ELR (cell line): ENCODE results near the gene GXYLT1.

ENCODE experiments used
- DNase-seq: peaks from one replicate; pipeline ENCODE4 v3.0.0-alpha.2; 2015; ENCODE audit warnings: low read depth

GXYLT1 gene

DNA sequence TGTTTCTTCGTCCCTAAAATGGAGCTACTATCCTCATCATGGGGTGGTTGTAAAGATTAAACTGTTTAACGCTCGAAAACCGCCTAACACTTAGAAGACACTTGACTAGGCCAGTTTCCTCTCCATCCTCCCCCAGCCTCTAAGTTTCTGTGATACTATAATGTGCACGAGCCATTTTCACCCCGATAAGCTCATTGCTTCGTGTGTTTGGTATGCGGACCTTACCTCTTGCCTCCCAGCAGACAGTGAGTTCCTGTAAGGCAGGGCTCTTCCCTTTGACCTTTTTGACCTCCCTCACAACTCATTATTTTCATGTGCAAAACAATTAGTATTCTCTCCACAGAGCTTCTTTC lies 499 bp upstream of the GXYLT1 start:
- DNase-seq: peak; percentile 37

DNA sequence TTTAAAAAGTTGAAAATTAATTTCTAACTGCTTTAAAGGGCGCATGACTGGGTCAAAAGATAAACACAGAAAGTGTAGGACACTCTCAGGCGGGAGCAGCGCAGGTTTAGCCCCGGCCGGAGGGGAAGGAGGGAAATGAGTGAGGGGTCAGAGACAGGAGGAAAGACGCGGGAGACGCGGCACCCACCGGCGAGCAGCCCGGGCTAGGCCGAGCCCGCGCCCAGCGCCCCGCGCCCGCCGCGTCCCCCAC lies 591 bp downstream of the GXYLT1 start:
- peak; percentile 36 for DNase-seq

DNA sequence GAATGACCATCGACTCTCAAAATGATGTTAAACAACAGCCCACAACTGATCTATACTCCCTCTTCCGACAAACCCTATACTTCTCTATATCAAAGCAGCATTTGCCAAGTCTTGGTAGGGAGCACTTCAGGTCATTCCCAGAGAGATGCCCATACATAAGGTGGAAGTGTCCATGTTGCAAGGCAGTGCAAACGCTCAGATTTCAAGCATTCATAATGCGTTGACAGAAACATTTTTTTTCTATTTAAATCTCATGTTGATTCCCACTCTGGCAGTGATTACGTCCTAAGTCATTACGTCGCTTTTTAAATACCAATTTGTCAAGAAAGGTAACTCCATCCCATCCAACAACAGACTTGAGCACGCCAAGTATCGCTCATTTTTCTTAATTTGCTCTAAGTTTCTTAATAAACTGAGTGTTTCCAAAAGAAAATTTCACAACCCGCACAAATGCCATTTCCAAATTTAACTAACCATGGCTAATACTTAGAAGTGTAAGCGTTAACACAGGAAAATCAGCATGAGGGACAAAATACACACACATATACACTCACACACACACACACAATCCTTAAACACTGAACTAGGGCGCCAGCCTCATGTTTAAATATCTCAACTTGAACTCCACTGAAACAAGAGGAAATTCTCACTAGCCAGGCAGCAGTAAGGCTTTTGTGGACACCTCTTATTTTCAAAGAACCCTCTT lies 1.1 kb downstream of the GXYLT1 start:
- DNase-seq: peak; percentile 33

- DNase-seq: no peak
These were observed 2.6 kb downstream of the GXYLT1 start for GRCh38 chr12:42141981-42142606.

DNA sequence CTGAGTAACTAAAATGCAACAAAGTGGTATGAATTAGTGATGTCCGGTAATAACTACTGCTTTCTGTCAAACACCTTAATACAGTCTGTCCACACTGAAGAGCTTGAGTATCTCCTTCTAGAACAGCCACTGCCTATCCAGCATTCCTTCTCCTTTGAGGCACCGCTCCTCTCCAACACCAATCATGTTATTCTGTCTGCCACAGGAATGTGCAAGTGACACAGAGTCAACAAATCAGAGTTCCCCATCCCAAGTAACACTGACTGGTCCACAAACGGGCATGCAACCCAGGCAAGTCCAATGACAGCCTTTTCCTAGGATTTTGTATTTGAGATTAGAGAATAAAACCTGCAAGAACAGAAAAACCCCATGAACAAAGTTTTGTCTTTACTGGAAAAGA lies 3.8 kb downstream of the GXYLT1 start:
- DNase-seq: peak; percentile 64

- DNase-seq: peak; percentile 82
These were observed 9.3 kb downstream of the GXYLT1 start for GRCh38 chr12:42135259-42135814.

GRCh38 chr12:42130672-42131402 lies 13.8 kb downstream of the GXYLT1 start:
- DNase-seq: peak; percentile 72

GRCh38 chr12:42129595-42130204 lies 15.0 kb downstream of the GXYLT1 start:
- peak; percentile 83 for DNase-seq

- no peak for DNase-seq
These were observed 15.8 kb downstream of the GXYLT1 start for GRCh38 chr12:42128888-42129287.

DNA sequence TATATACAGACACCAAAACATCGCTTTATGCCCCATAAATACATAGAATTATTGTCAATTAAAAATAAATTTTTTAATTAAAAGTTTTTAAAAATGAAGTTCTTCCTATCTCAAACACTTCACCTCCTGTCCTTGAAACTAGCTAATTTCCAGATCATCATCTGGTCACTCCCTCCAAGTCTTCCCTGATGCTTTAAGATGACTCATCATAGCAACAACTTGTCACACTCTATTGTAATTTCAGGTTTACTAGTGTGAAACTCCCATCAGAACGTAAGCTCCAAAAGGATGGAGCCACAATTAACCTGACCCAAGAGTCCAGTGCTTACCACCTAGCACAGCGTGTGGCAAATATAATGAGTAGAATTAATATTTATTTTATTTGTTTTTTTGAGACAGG lies 16.3 kb downstream of the GXYLT1 start:
- DNase-seq: peak; percentile 60

GRCh38 chr12:42126963-42127362 lies 17.7 kb downstream of the GXYLT1 start:
- DNase-seq: no peak

- DNase-seq: no peak
These were observed 19.3 kb downstream of the GXYLT1 start for GRCh38 chr12:42125388-42125767.

DNA sequence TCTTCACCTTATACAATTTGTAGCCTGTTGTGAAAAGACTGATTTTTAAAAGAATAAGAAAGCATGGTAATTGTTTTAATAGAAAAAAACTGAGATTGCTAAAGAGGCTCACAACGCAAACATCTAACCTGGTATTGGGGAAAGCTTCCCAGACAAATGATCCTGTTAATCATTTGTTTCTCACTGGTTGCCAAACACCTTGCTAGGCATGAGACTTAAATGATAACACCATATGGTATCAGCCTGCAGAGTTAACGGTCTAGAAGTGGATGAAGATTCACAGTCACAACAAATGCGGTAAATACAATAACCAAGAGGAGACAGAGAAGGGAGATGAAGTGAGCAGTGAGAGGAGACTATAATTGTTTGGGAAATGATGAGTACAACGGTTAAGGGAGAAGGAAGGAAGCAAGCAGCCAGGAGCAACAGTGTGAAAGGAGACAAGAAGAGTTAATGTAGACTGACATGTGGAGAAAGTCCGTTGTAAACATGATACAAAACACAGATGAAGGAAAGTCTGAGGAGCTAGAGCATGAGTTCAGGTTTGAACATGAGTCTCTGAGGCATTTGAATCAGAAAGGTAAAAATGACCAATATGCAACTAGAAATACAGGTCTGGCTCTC lies 19.8 kb downstream of the GXYLT1 start:
- DNase-seq: no peak

- peak; percentile 80 for DNase-seq
These were observed 25.5 kb downstream of the GXYLT1 start for GRCh38 chr12:42119085-42119633.

GRCh38 chr12:42118136-42118879 lies 26.4 kb downstream of the GXYLT1 start:
- DNase-seq: peak; percentile 26

DNA sequence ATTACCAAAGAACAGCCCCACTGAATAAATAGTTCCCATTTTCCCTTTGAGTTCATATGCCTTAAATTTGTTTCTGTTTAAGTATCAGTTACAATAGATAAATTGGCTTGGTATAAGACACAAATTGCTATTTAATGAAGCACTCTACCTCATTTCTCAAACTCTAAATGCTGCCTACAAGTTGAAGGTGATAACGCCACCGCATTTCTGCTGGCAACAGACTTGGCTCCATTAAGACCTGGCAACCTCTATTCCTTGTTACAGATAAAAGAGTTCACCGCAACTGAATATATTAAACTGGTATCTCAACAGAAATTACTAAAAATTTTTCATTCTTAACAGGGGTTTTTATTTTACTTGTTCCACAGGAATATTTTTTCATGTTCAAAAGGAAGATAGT lies 35.6 kb downstream of the GXYLT1 start:
- no peak for DNase-seq

GRCh38 chr12:42106791-42107190 lies 37.9 kb downstream of the GXYLT1 start:
- peak; percentile 32 for DNase-seq

- DNase-seq: no peak
These were observed 39.9 kb downstream of the GXYLT1 start for GRCh38 chr12:42104784-42105183.

- DNase-seq: no peak
These were observed 40.6 kb downstream of the GXYLT1 start for GRCh38 chr12:42104087-42104486.

- no peak for DNase-seq
These were observed 41.5 kb downstream of the GXYLT1 start for GRCh38 chr12:42103155-42103554.

- DNase-seq: no peak
These were observed 42.0 kb downstream of the GXYLT1 start for GRCh38 chr12:42102720-42103119.
